RWPE2 (cell line): ENCODE data around the gene HCAR2.
"Not testable (repeated sequence)": the region's sequence is repeated elsewhere in the genome, so short reads cannot be mapped to it uniquely, and the experiment has no call there.

ENCODE experiments used
- ATAC-seq: fragments of 200-7000 bp; cut with Tn5 transposase; 3 replicates; pipeline ENCODE4 v1.9.1; 2021; ENCODE audit warnings: low read depth
- DNase-seq: peaks from one replicate; pipeline ENCODE4 v3.0.0-alpha.2; 2020; ENCODE audit warnings: low spot score
- H3K27ac ChIP-seq: fragments of 450-650 bp; 2 replicates; pipeline ENCODE4 v1.5.1; 2017; ENCODE audit warnings: mild to moderate bottlenecking; ENCODE audit not compliant: poor library complexity, severe bottlenecking
- H3K27me3 ChIP-seq: fragments of 250-450 bp; sonication (Bioruptor Pico); 2 replicates; pipeline ENCODE4 v1.5.1; 2021; ENCODE audit warnings: mild to moderate bottlenecking, moderate library complexity; ENCODE audit not compliant: insufficient read depth, poor library complexity, severe bottlenecking
- H3K36me3 ChIP-seq: fragments of 250-450 bp; sonication (Bioruptor Pico); 2 replicates; pipeline ENCODE4 v1.5.1; 2020; ENCODE audit warnings: low read depth, mild to moderate bottlenecking, moderate library complexity
- H3K4me1 ChIP-seq: fragments of 250-450 bp; sonication (Bioruptor Pico); 2 replicates; pipeline ENCODE4 v1.5.1; 2021; ENCODE audit warnings: mild to moderate bottlenecking, moderate library complexity; ENCODE audit not compliant: insufficient read depth, poor library complexity, severe bottlenecking
- H3K4me3 ChIP-seq: fragments of 250-450 bp; sonication (Bioruptor Pico); 2 replicates; pipeline ENCODE4 v1.5.1; 2021; ENCODE audit warnings: mild to moderate bottlenecking, moderate library complexity; ENCODE audit not compliant: severe bottlenecking
- H3K9me3 ChIP-seq: fragments of 250-450 bp; sonication (Bioruptor Pico); 2 replicates; pipeline ENCODE4 v1.5.1; 2021; ENCODE audit warnings: mild to moderate bottlenecking, moderate library complexity; ENCODE audit not compliant: severe bottlenecking
- TF ChIP-seq, protein P1 (sequence below): fragments of 450-650 bp; IDR thresholded peaks from one replicate; pipeline ENCODE4 v1.5.1; 2017; ENCODE audit warnings: mild to moderate bottlenecking, moderate library complexity; ENCODE audit not compliant: poor library complexity, severe bottlenecking

Gene HCAR2

DNA sequence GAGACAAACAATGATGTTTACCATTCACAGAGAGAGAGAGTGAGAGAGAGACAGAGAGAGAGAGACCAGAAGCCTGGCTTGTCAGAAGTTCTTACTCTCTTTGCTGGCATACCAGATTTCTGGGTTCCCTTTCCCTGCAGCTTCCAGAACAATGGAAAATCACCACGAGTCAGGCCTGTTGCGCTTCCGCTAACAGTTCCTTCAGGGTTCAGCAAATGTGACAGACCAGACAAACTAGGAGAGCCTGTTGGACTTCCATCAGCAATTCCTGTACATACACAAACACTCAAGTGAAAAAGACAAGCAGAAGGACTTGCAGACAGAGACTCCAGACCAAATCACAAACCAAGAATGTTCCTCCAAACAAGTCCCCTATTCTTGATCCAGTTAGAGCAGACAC is 6.1 kb upstream of the HCAR2 start:
- DNase-seq, H3K27me3 ChIP-seq, H3K36me3 ChIP-seq, H3K4me3 ChIP-seq, H3K9me3 ChIP-seq, H3K27ac ChIP-seq, ATAC-seq: not testable (repeated sequence)
- H3K4me1 ChIP-seq = peaks cover 13% of the 10 kb centered on the region

DNA sequence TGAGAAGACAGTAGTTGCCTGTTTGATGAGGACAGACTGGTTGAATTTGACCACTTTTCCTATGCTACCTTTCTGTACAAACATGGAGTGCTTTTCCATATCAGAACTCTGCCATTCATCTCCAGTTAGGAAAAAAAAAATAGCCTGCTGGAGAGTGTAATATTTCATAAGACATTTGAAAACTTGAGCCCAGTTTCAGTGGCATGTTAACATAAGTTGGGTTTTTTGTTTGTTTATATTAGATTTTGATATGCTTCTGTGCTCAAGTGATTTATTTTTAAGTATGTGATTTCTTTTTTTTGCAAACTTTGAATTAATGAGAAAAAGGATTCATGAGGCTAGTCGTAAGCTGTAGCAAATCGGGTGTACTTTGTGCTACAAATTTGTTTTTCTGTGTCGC is 684 bp upstream of the HCAR2 start:
- H3K9me3 ChIP-seq, DNase-seq, H3K27me3 ChIP-seq, H3K36me3 ChIP-seq, ATAC-seq, H3K4me3 ChIP-seq: not testable (repeated sequence)
- Histone ChIP-seq H3K4me1 (peaks cover 23% of the 10 kb centered on the region), H3K27ac (peak overlapping the region; percentile 44)

DNA sequence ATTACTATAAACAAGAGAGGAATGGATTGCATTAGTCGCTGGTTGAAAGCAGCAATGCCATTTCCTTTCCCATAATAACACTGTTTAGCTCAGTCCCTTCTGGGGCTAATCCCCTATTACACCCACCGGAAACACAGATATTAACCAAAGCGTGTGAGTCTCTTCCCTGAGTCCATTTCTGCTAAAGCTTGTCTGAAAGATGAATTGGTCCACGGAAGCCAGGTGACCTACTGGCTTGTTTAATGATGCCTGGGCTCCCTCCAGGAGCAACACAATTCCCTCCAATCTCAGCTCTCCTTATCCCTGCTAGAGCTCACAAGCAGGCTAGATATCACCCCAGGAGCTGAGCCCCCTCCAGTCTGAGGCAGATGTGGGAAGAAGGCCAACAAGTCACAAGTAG is 1.7 kb downstream of the HCAR2 start:
- DNase-seq, H3K4me3 ChIP-seq, ATAC-seq, H3K9me3 ChIP-seq, H3K27me3 ChIP-seq, H3K36me3 ChIP-seq: not testable (repeated sequence)
- H3K4me1 ChIP-seq = peaks cover 34% of the 10 kb centered on the region
- peak overlapping the region; percentile 72 for H3K27ac ChIP-seq

DNA sequence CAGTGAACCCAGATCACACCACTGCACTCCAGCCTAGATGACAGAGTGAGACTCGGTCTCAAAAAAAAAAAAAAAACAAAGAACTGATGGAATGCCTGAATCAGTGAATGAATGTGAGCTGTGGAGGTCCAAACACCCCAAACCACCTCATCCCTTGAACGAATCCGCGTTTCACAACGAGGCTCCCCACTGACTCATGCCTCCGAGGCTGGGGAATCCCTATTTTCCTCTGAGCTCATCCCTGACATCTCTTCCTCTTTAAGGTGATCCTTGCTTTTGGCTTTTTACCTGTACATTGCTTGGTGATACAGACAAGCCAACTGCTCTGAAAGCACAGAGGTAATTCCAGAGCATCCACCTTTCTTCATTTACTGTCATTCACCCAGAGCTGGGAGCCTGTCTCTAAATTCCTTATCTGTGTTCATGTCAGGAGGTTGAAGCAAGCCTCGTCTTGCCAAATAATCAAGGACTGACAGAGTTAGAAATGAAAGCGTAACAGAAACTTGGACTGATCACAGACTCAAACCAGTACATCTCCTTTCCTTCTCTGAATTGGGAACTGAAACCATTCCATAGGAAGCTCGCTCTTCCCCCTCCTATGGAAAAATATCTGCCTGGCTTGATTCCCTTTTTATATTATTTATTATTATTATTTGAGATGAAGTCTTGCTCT is 3.0 kb downstream of the HCAR2 start:
- DNase-seq, H3K9me3 ChIP-seq, H3K4me3 ChIP-seq, H3K27me3 ChIP-seq, H3K36me3 ChIP-seq: not testable (repeated sequence)
- peak; percentile 73 for ATAC-seq
- Histone ChIP-seq H3K27ac (peak overlapping the region; percentile 72), H3K4me1 (peaks cover 34% of the 10 kb centered on the region)

DNA sequence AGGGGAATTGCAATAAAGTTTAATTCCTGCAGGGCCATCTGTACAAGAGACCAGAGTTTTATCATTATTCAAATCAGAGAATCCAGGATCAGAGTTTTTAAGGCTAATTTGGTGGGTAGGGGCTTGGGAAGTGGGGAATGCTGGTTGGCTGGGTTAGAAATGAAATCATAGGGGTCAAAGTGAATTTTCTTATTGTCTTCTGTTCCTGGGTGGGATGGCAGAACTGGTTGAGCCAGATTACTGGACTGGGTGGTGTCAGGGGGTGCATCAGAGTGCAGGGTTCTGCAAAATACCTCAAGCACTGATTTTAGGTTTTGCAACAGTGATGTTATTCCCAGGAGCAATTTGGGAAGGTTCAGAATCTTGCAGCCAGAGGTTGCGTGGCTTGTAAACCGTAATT is 6.2 kb downstream of the HCAR2 start:
- not testable (repeated sequence) for H3K36me3 ChIP-seq, H3K9me3 ChIP-seq, H3K4me3 ChIP-seq, H3K27me3 ChIP-seq, DNase-seq
- ATAC-seq = peak; percentile 28; the same call in 1 of the 3 replicates
- peak overlapping the region; percentile 39 for H3K27ac ChIP-seq
- peaks cover 25% of the 10 kb centered on the region for H3K4me1 ChIP-seq

DNA sequence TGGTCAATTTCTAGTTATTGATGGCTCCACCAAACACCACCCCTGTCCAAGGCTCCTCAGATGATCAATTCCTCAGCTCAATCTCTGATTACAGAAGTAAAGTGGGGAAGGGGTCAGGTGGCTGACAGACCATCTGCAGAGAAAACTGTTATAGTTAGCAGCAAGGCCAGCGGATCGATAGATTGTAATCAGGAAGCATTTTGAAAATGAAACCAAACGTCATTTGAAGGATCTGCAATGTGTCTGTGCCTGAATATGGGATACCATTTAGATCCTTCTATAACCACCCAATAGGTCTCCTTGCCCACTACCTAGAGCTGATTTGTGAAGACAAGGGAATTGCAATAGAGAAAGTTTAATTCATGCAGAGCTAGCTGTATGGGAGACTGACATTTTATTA is 11.6 kb downstream of the HCAR2 start:
- Histone ChIP-seq H3K27ac (no peak overlapping the region), H3K9me3 (no peaks in the 10 kb centered on the region), H3K27me3 (no peaks in the 10 kb centered on the region), H3K36me3 (no peaks in the 10 kb centered on the region), H3K4me1 (no peaks in the 10 kb centered on the region), H3K4me3 (no peak overlapping the region)
- TF ChIP-seq, protein P1, sequence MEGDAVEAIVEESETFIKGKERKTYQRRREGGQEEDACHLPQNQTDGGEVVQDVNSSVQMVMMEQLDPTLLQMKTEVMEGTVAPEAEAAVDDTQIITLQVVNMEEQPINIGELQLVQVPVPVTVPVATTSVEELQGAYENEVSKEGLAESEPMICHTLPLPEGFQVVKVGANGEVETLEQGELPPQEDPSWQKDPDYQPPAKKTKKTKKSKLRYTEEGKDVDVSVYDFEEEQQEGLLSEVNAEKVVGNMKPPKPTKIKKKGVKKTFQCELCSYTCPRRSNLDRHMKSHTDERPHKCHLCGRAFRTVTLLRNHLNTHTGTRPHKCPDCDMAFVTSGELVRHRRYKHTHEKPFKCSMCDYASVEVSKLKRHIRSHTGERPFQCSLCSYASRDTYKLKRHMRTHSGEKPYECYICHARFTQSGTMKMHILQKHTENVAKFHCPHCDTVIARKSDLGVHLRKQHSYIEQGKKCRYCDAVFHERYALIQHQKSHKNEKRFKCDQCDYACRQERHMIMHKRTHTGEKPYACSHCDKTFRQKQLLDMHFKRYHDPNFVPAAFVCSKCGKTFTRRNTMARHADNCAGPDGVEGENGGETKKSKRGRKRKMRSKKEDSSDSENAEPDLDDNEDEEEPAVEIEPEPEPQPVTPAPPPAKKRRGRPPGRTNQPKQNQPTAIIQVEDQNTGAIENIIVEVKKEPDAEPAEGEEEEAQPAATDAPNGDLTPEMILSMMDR = no peak
- no peak for DNase-seq
- ATAC-seq = no peak

DNA sequence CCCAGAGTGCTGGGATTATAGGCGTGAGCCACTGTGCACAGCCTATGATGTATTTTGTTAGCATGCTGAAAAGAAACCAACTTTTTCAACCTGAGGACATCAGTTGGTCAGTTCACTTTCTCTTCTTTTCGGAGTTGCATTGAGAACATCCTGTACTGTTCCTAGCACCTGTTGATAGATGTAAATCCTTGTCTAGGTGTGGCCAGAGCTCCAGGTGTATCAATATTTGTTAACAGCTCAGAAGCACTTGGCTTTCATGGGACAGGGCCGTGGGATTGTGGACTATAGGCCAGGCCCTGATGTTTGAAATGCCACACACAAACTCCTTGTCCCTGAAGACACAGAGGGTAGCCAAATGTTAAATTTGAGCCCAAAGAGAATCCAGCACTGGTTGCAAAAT is 14.9 kb downstream of the HCAR2 start:
- TF ChIP-seq, protein P1 = no peak
- Histone ChIP-seq H3K27me3 (no peaks in the 10 kb centered on the region), H3K36me3 (no peaks in the 10 kb centered on the region), H3K27ac (no peak overlapping the region), H3K4me1 (no peaks in the 10 kb centered on the region), H3K4me3 (no peak overlapping the region), H3K9me3 (no peaks in the 10 kb centered on the region)
- no peak for ATAC-seq
- DNase-seq = no peak
